OCI-LY1 (cell line): ENCODE results near the gene EIF3F.

Source experiments
- EZH2 ChIP-seq: fragments of 200-600 bp; sonication (generic), shearing (Covaris generic); IDR thresholded peaks from 2 replicates; pipeline ENCODE4 v1.8.0; 2017; ENCODE audit warnings: borderline replicate concordance, mixed run types, mild to moderate bottlenecking, antibody characterized with exemption, low read length, moderate library complexity, mixed read lengths
- TF ChIP-seq, protein P1 (sequence below): fragments of 200-600 bp; sonication (generic), shearing (Covaris generic); IDR thresholded peaks from 2 replicates; pipeline ENCODE4 v1.5.1; 2017; ENCODE audit warnings: mild to moderate bottlenecking, antibody characterized with exemption, low read length, moderate library complexity, mixed read lengths

DNA sequence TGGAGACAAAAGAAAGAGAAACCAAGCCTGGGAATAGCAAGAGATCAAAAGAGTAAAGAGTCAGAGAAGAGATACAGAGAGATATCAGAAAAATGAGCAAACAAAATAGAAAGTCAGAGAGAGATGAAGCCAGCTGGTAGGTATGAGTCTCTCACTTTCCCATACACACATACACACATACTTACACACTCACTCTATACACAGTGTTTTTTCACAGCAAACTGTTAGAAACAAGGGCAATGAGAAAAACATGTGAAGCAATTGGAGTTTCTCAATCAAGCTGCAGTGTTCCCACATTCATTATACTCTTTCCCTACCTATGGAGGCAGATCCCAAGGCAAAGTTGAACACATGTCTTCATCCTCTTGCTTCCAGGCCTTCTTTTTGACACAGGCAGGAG lies 19.3 kb upstream of the EIF3F start:
- TF ChIP-seq EZH2 = no peak
- TF ChIP-seq, protein P1, sequence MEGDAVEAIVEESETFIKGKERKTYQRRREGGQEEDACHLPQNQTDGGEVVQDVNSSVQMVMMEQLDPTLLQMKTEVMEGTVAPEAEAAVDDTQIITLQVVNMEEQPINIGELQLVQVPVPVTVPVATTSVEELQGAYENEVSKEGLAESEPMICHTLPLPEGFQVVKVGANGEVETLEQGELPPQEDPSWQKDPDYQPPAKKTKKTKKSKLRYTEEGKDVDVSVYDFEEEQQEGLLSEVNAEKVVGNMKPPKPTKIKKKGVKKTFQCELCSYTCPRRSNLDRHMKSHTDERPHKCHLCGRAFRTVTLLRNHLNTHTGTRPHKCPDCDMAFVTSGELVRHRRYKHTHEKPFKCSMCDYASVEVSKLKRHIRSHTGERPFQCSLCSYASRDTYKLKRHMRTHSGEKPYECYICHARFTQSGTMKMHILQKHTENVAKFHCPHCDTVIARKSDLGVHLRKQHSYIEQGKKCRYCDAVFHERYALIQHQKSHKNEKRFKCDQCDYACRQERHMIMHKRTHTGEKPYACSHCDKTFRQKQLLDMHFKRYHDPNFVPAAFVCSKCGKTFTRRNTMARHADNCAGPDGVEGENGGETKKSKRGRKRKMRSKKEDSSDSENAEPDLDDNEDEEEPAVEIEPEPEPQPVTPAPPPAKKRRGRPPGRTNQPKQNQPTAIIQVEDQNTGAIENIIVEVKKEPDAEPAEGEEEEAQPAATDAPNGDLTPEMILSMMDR = no peak
